ENCODE data around the gene ABCA13.

ABCA13 gene

DNA sequence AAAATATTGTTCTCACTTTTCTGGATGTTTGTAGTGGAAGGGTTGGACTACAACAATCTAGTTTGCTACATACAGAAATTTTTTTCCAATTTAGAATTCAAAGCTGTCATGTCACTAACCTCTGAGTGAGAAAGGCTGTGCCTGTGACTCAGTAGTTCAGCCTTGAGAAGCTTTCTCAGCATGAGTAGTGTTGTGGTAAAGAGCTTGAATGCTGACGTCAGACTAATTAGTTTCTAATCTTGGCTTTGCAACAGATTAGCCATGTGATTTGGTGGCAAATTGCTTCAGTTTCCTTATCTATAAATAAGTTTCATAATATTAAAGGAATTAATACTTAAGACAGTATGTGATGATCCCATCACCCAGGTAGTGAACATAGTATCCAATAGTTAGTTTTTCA lies 83.8 kb downstream of the ABCA13 start:
- TF ChIP-seq, protein P1, sequence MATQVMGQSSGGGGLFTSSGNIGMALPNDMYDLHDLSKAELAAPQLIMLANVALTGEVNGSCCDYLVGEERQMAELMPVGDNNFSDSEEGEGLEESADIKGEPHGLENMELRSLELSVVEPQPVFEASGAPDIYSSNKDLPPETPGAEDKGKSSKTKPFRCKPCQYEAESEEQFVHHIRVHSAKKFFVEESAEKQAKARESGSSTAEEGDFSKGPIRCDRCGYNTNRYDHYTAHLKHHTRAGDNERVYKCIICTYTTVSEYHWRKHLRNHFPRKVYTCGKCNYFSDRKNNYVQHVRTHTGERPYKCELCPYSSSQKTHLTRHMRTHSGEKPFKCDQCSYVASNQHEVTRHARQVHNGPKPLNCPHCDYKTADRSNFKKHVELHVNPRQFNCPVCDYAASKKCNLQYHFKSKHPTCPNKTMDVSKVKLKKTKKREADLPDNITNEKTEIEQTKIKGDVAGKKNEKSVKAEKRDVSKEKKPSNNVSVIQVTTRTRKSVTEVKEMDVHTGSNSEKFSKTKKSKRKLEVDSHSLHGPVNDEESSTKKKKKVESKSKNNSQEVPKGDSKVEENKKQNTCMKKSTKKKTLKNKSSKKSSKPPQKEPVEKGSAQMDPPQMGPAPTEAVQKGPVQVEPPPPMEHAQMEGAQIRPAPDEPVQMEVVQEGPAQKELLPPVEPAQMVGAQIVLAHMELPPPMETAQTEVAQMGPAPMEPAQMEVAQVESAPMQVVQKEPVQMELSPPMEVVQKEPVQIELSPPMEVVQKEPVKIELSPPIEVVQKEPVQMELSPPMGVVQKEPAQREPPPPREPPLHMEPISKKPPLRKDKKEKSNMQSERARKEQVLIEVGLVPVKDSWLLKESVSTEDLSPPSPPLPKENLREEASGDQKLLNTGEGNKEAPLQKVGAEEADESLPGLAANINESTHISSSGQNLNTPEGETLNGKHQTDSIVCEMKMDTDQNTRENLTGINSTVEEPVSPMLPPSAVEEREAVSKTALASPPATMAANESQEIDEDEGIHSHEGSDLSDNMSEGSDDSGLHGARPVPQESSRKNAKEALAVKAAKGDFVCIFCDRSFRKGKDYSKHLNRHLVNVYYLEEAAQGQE (IDR thresholded peaks at IDR 0.05; ENCODE audit: insufficient read depth in 1 of 2, low read depth in 2 of 2, low read length in 2 of 2) = no peak
- no peak for TF ChIP-seq TAF1 (IDR thresholded peaks at IDR 0.05; ENCODE audit: borderline replicate concordance, insufficient read depth, low read length)
- no peak for TF ChIP-seq POLR2AphosphoS5 (IDR thresholded peaks at IDR 0.05; ENCODE audit: low read depth, low read length)
- no peak for TF ChIP-seq FOXP2 (optimal IDR thresholded peaks at IDR 0.05; ENCODE audit: borderline replicate concordance, extremely low read depth, extremely low read length, insufficient read depth)
- TF ChIP-seq SIN3A (IDR thresholded peaks at IDR 0.05; ENCODE audit: borderline replicate concordance, insufficient read depth, low read length) = no peak

DNA sequence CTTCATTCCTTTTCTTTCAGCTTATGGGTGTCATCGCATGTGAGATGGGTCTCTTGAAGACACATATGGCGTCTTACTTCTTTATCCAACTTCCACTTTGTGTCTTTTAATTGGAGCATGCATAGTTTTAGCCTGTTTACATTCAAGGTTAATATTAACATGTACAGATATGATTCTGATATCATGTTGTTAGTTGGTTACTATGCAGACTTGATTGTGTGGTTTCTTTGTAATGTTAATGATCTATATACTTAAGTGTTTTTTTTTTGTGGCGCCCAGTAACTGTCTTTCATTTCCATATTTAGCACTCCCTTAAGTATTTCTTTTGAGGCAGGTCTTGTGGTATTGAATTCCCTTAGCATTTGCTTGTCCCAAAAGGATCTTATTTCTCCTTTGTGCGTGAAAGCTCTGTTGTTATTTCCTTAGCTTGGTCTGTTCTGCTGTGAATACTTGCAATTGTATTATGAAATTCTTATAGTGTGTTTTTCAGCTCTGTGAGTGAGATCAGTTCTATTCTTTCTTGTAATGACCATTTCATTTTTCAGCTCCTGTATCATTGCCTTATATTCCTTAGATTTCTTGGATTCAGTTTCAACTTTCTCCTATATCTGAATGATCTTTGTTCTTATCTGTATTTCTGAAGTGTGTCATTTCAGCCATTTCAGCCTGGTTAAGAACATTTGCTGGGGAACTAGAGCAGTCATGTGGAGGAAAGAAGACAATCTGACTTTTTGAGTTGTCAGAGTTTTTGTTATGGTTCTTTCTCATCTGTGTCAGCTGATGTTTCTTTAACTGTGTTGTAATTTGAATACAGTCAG lies 88.4 kb downstream of the ABCA13 start:
- TF ChIP-seq SIN3A (IDR thresholded peaks at IDR 0.05; ENCODE audit: borderline replicate concordance, insufficient read depth, low read length) (no peak), POLR2AphosphoS5 (IDR thresholded peaks at IDR 0.05; ENCODE audit: low read depth, low read length) (no peak), TAF1 (IDR thresholded peaks at IDR 0.05; ENCODE audit: borderline replicate concordance, insufficient read depth, low read length) (no peak), FOXP2 (optimal IDR thresholded peaks at IDR 0.05; ENCODE audit: borderline replicate concordance, extremely low read depth, extremely low read length, insufficient read depth) (no peak)
- TF ChIP-seq, protein P1 (IDR thresholded peaks at IDR 0.05; ENCODE audit: insufficient read depth in 1 of 2, low read depth in 2 of 2, low read length in 2 of 2) = no peak

GRCh38 chr7:48261696-48262095 lies 90.4 kb downstream of the ABCA13 start:
- TF ChIP-seq FOXP2 (optimal IDR thresholded peaks at IDR 0.05; ENCODE audit: borderline replicate concordance, extremely low read depth, extremely low read length, insufficient read depth) = no peak
- no peak for TF ChIP-seq POLR2AphosphoS5 (IDR thresholded peaks at IDR 0.05; ENCODE audit: low read depth, low read length)
- TF ChIP-seq, protein P1 (IDR thresholded peaks at IDR 0.05; ENCODE audit: insufficient read depth in 1 of 2, low read depth in 2 of 2, low read length in 2 of 2) = no peak
- TF ChIP-seq TAF1 (IDR thresholded peaks at IDR 0.05; ENCODE audit: borderline replicate concordance, insufficient read depth, low read length) = no peak
- TF ChIP-seq SIN3A (IDR thresholded peaks at IDR 0.05; ENCODE audit: borderline replicate concordance, insufficient read depth, low read length) = no peak

GRCh38 chr7:48262606-48263310 lies 91.5 kb downstream of the ABCA13 start:
- no peak for TF ChIP-seq SIN3A (IDR thresholded peaks at IDR 0.05; ENCODE audit: borderline replicate concordance, insufficient read depth, low read length)
- TF ChIP-seq, protein P1 (IDR thresholded peaks at IDR 0.05; ENCODE audit: insufficient read depth in 1 of 2, low read depth in 2 of 2, low read length in 2 of 2) = no peak
- TF ChIP-seq FOXP2 (optimal IDR thresholded peaks at IDR 0.05; ENCODE audit: borderline replicate concordance, extremely low read depth, extremely low read length, insufficient read depth) = no peak
- TF ChIP-seq POLR2AphosphoS5 (IDR thresholded peaks at IDR 0.05; ENCODE audit: low read depth, low read length) = no peak
- no peak for TF ChIP-seq TAF1 (IDR thresholded peaks at IDR 0.05; ENCODE audit: borderline replicate concordance, insufficient read depth, low read length)
